Ovary (tissue), 9 donors: ENCODE data around the gene MATN4. TPM values are rescaled to one million over a fixed set of nuclear protein-coding genes. Genes with fewer than 3 reads are reported as not detected.

Source experiments
- DNase-seq, 5 donors: peaks; one replicate each; pipeline ENCODE4 v3.0.0-alpha.2; 2019 to 2020
- H3K27ac ChIP-seq, 2 donors: fragments of 200-600 bp; one replicate each; pipeline versions ENCODE4 v1.5.1 to v1.8.0; 2019 to 2022
- H3K27me3 ChIP-seq: fragments of 200-600 bp; one replicate; pipeline ENCODE4 v1.8.0; 2022
- H3K36me3 ChIP-seq: fragments of 200-600 bp; sonication (generic); one replicate; pipeline ENCODE4 v1.5.1; 2019
- H3K4me1 ChIP-seq: one replicate; pipeline ENCODE4 v1.8.1; 2013; ENCODE audit warnings: mild to moderate bottlenecking, moderate library complexity; ENCODE audit not compliant: insufficient read depth
- H3K4me3 ChIP-seq: fragments of 200-600 bp; sonication (generic); one replicate; pipeline ENCODE4 v1.5.1; 2017
- H3K9me3 ChIP-seq, 2 donors: fragments of 200-600 bp in 1 of 2; sonication (generic) in 1 of 2; one replicate each; pipeline versions ENCODE4 v1.5.1 to v1.8.1; 2013 to 2019; ENCODE audit warnings: mild to moderate bottlenecking in 1 of 2, moderate library complexity in 1 of 2
- EP300 ChIP-seq: sonication (generic); formaldehyde crosslinking; IDR thresholded peaks from one replicate; pipeline ENCODE4 v1.6.1; 2017; ENCODE audit warnings: antibody characterized with exemption
- POLR2A ChIP-seq: fragments of 450-650 bp; IDR thresholded peaks from one replicate; pipeline ENCODE4 v1.6.1; 2017; ENCODE audit warnings: antibody characterized with exemption, mild to moderate bottlenecking, moderate library complexity
- WGBS, 3 donors: extraction: QIAGEN DNeasy Blood & Tissue Kit in 1 of 3; methylation state at CpG; one replicate each; pipeline versions ENCODE4 v1.1.5 to v1.1.7; 2013 to 2017; 5-methylcytosine and 5-hydroxymethylcytosine counted together
- intact Hi-C, 4 donors: fragments of 100-400 bp; cut with DNase I; formaldehyde crosslinking; loops; one replicate each; pipeline versions ENCODE4 v1.11.0 to v1.15.1; 2022 to 2023
- polyA plus RNA-seq, 2 donors: library from polyadenylated mRNA; stranded (reverse); fragments of 200-250 nt in 1 of 2; fragments of 350-450 nt in 1 of 2; fragmentation: Illumina TruSeq in 1 of 2; extraction: RNeasy Lipid Tissue Mini Kit (QIAGEN cat#74804) in 1 of 2; gene quantifications; one replicate each; pipeline ENCODE4 v1.2.3, GENCODE V29; 2013 to 2014
- total RNA-seq, 7 donors: library from RNA; depleted of rRNA in 2 of 7; stranded (reverse); fragments of >200 nt in 2 of 7; fragmentation: NEBNext Ultra II Directional in 3 of 7; extraction: Animal tissue kit (Norgen Biotek cat#: 25700) in 3 of 7; gene quantifications; one replicate each; pipeline versions ENCODE4 v1.1.0 to v1.2.4, GENCODE V29; 2016 to 2023
- TF ChIP-seq, protein P1 (sequence below), 3 donors: fragments of 450-650 bp in 2 of 3; fragments of 200-600 bp in 1 of 3; IDR thresholded peaks; one replicate each; pipeline versions ENCODE4 v1.5.1 to v1.8.0; 2016 to 2022; ENCODE audit warnings: antibody characterized with exemption in 3 of 3, mild to moderate bottlenecking in 1 of 3
- donor health status: DM: no; HTN: no; CAD: no; lungs with moderate emphysema.
- donor health status: DM: no; HTN: no; CAD: no.
- donor health status: Bipolar disorder and iron deficiency.
- donor health status: DM: yes; HTN: yes; CAD: no.
- donor health status: DM: no; HTN: no; CAD: no.
- donor health status: DM: yes; HTN: yes; CAD: no.

MATN4 gene
- total and polyA plus RNA-seq, 9 donors = 0.10 TPM; not detected in 8

DNA sequence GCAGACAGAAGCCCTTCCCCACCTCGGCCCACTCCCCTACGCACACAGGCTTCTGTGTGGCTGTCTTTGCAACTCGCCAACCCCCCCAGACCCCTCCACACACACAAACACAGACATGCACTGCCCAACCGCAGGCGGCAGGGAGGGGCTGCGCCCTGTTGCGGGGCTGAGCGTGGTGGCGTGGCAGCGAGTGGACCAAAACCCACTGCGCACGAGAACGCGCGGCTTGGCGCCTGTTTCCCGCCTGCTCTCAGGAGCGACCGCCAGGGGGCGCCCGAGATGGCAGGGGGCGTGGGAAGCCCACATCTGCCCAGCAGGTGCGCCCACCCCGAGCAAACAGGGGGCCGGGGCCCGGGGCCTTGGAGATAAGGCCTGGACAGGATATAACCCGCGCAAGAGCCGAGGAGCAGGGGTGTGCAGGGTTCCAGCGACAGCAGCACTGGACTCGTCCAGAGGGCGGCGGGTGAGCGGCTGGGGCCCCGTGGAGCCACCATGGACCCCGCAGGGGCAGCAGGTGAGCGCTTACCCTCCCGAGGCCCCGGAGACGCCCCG, 1.6 kb downstream of the MATN4 start, which contains the start of gene RBPJL:
Gene RBPJL, plus strand, starts transcription at position 410 of the 552 bp plus-strand sequence. Its CDS starts 83 bp downstream, at position 493.
- intact Hi-C loops = no loop called here
- no peak within 1 kb of the TSS for H3K4me3 ChIP-seq
- no peaks in the 10 kb centered on the region for H3K4me1 ChIP-seq
- TF ChIP-seq POLR2A = no peak
- no peak for TF ChIP-seq EP300
- TF ChIP-seq, protein P1, sequence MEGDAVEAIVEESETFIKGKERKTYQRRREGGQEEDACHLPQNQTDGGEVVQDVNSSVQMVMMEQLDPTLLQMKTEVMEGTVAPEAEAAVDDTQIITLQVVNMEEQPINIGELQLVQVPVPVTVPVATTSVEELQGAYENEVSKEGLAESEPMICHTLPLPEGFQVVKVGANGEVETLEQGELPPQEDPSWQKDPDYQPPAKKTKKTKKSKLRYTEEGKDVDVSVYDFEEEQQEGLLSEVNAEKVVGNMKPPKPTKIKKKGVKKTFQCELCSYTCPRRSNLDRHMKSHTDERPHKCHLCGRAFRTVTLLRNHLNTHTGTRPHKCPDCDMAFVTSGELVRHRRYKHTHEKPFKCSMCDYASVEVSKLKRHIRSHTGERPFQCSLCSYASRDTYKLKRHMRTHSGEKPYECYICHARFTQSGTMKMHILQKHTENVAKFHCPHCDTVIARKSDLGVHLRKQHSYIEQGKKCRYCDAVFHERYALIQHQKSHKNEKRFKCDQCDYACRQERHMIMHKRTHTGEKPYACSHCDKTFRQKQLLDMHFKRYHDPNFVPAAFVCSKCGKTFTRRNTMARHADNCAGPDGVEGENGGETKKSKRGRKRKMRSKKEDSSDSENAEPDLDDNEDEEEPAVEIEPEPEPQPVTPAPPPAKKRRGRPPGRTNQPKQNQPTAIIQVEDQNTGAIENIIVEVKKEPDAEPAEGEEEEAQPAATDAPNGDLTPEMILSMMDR (IDR thresholded peaks at IDR 0.05) = peak; percentile 8 to 21 (median 10)
- no peaks in the 10 kb centered on the region for H3K9me3 ChIP-seq
- H3K27me3 ChIP-seq = no peaks in the 10 kb centered on the region
- H3K36me3 ChIP-seq = no peaks in the 10 kb centered on the region
- no peak within 1 kb of the TSS for H3K27ac ChIP-seq
- WGBS, 3 donors = 14 to 32% (median 18%) methylated on average over 25 to 41 of the region's 41 CpGs
- no peak for DNase-seq

DNA sequence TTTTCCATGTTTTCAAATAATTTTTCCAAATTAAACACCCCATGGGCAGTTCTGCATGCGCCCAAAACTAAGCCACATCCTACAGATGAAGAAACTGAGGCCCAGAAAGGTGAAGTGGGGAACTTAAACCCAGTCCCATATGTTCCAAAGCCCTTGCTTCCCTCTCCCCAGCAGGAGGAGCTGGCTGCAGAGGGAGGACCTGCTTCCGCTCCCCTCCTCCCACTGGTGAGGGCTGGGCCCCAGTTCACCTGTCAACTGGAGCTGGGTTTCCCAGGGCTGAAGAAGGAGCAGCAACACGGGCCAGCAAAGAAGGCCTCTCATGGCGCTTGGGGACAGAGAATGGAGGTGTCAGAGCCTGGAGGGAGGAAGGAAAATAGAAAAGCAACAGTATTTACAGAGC, 2.8 kb downstream of the MATN4 start:
- no peak for DNase-seq
- H3K9me3 ChIP-seq = no peaks in the 10 kb centered on the region
- no peak overlapping the region for H3K4me3 ChIP-seq
- H3K27me3 ChIP-seq = no peaks in the 10 kb centered on the region
- intact Hi-C loops = no loop called here
- 56 to 60% (median 60%) methylated on average over 4 of the region's 4 CpGs for WGBS, 3 donors
- H3K27ac ChIP-seq = no peak overlapping the region
- H3K36me3 ChIP-seq = no peaks in the 10 kb centered on the region
- no peaks in the 10 kb centered on the region for H3K4me1 ChIP-seq
- TF ChIP-seq POLR2A (no peak), EP300 (no peak)
- TF ChIP-seq, protein P1 (IDR thresholded peaks at IDR 0.05) = no peak

DNA sequence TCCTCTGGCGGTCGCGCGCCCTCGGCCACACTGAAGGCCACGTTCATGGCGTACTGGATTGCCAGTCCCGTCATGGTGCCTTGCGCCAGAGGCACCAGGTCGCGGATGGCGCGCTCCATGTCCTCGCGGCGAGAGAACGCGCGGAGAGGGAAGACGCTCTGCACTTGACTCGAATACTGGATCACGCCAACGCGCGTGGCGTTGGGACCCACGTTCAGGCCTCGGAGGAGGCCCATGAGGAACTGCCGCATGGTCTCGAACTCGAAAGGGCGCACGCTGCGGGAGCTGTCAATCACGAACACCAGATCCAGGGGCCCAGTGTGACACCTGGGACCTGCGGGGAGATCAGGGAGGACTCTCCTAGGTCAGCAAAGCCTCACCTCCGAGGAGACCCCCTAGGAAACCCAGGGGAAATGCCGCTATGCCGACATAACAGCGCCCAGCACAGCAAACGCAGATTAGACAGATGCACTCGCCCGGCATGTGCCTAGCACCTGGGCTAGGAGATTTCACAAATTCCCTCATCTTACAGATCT, 3.6 kb downstream of the MATN4 start:
- Histone ChIP-seq H3K27ac (no peak overlapping the region), H3K9me3 (no peaks in the 10 kb centered on the region), H3K27me3 (no peaks in the 10 kb centered on the region), H3K36me3 (no peaks in the 10 kb centered on the region), H3K4me3 (no peak overlapping the region), H3K4me1 (no peaks in the 10 kb centered on the region)
- intact Hi-C loops = no loop called here
- DNase-seq = no peak
- TF ChIP-seq, protein P1 (IDR thresholded peaks at IDR 0.05) = no peak
- TF ChIP-seq POLR2A (no peak), EP300 (no peak)
- WGBS, 3 donors = 77 to 88% (median 78%) methylated on average over 42 to 43 of the region's 43 CpGs

DNA sequence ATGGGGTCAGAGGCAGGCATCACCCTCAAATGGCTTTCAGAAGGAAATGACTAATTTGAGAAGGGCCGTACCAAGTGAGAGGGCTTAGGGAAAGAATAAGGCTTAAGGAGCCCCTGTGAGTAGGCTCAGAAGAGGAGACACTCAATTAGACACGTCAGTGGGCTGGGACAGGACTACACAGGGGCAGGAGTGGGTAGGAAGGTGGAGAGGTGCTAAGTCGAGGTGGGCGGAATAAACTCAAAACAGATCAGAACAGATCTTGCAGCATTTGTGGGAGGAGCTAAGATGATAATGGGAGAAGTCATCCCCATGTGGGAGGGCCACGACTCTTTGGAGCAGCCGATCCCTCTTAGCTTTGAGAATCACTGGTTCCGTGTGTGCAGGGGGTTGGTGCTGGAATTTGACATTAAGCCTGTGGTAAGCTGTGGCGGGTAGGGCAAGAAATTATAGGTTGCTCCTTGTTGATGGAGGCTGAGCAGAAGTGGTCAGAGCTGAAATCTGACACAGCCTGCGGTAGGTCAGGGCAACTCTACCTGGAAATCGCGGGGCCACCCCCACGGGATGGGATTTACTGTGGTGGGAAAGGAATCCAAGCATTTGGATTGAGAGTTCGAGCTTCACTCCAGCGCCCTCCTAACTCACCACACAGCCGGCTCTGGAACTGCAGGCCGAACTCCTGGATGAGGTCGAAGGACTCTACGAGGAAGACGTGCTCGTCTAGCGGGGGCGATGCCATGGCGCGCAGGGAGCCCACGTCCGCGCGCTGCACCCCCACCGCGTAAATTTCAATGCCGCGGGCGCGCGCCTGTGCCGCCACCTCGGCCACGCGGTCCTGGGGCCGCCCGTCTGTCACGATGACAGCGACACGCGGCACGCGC, 4.3 kb downstream of the MATN4 start:
- TF ChIP-seq, protein P1 (IDR thresholded peaks at IDR 0.05) = no peak
- TF ChIP-seq EP300 (no peak), POLR2A (no peak)
- no peak for DNase-seq
- no peaks in the 10 kb centered on the region for H3K27me3 ChIP-seq
- H3K36me3 ChIP-seq = no peaks in the 10 kb centered on the region
- H3K9me3 ChIP-seq = no peaks in the 10 kb centered on the region
- WGBS, 3 donors = 57 to 68% (median 57%) methylated on average over 47 of the region's 47 CpGs
- intact Hi-C loops = no loop called here
- H3K4me3 ChIP-seq = no peak overlapping the region
- H3K4me1 ChIP-seq = no peaks in the 10 kb centered on the region
- H3K27ac ChIP-seq = no peak overlapping the region
